Gastroesophageal sphincter (tissue), 4 donors: ENCODE results near the gene CHDH. TPM values are rescaled to one million over a fixed set of nuclear protein-coding genes. Genes with fewer than 3 reads are reported as not detected.

ENCODE experiments used
- ATAC-seq: fragments of 150-250 bp; one replicate; pipeline ENCODE4 v1.9.1; 2016; ENCODE audit warnings: mild to moderate bottlenecking, moderate library complexity
- H3K27ac ChIP-seq, 4 donors: fragments of 200-600 bp; sonication (generic) in 3 of 4; 1 replicate in 3 of 4; 2 replicates in 1 of 4; pipeline ENCODE4 v1.5.1; 2016 to 2019
- H3K27me3 ChIP-seq: fragments of 200-600 bp; sonication (generic); one replicate; pipeline ENCODE4 v1.5.1; 2019
- H3K36me3 ChIP-seq, 2 donors: fragments of 200-600 bp; sonication (generic); one replicate each; pipeline ENCODE4 v1.5.1; 2019; ENCODE audit warnings: control low read depth in 1 of 2
- H3K4me1 ChIP-seq, 3 donors: fragments of 200-600 bp; sonication (generic); 1 replicate in 2 of 3; 2 replicates in 1 of 3; pipeline ENCODE4 v1.5.1; 2016 to 2019; ENCODE audit warnings: control low read depth in 2 of 3
- H3K4me3 ChIP-seq, 2 donors: fragments of 200-600 bp; sonication (generic); one replicate each; pipeline ENCODE4 v1.5.1; 2019; ENCODE audit warnings: mild to moderate bottlenecking in 1 of 2, moderate library complexity in 1 of 2
- H3K9me3 ChIP-seq, 3 donors: fragments of 200-600 bp; sonication (generic); one replicate each; pipeline ENCODE4 v1.5.1; 2017 to 2019; ENCODE audit warnings: control low read depth in 2 of 3
- CTCF ChIP-seq, 4 experiments: fragments of 200-600 bp in 2 of 4; fragments of 450-650 bp in 2 of 4; sonication (generic) in 1 of 4; IDR thresholded peaks; one replicate each; pipeline ENCODE4 v1.5.1; 2017 to 2019; ENCODE audit warnings: antibody characterized with exemption in 4 of 4, mild to moderate bottlenecking in 2 of 4, moderate library complexity in 2 of 4
- EP300 ChIP-seq: sonication (generic); formaldehyde crosslinking; IDR thresholded peaks from one replicate; pipeline ENCODE4 v1.6.1; 2017; ENCODE audit warnings: antibody characterized with exemption, mild to moderate bottlenecking
- POLR2A ChIP-seq, 2 donors: fragments of 450-650 bp; IDR thresholded peaks; one replicate each; pipeline ENCODE4 v1.6.1; 2017; ENCODE audit warnings: antibody characterized with exemption in 2 of 2, mild to moderate bottlenecking in 2 of 2, moderate library complexity in 1 of 2
- POLR2AphosphoS5 ChIP-seq: sonication (generic); formaldehyde crosslinking; IDR thresholded peaks from one replicate; pipeline ENCODE4 v1.6.1; 2017; ENCODE audit warnings: antibody characterized with exemption
- whole genome bisulfite sequencing, 2 donors: methylation state at CpG; one replicate each; pipeline ENCODE4 v1.1.5; 2018; ENCODE audit warnings: low coverage in 1 of 2; 5-methylcytosine and 5-hydroxymethylcytosine counted together
- total RNA-seq, 4 donors: library from RNA; depleted of rRNA; stranded (reverse); fragments of >200 nt; gene quantifications; one replicate each; pipeline ENCODE4 v1.1.0, GENCODE V29; 2016

CHDH gene
- total RNA-seq, 4 donors from 2014 or later = 0.78 to 13.1 (median 4.0) TPM

GRCh38 chr3:53775018-53775417 lies 71.2 kb downstream of the CHDH start:
- 79 to 80% methylated on average over 5 of the region's 5 CpGs for WGBS, 2 donors
- Histone ChIP-seq H3K4me1 (peaks cover 0 to 30% (median 5%) of the 10 kb centered on the region in 3 donors), H3K9me3 (no peaks in the 10 kb centered on the region), H3K27ac (no peak overlapping the region), H3K36me3 (no peaks in the 10 kb centered on the region), H3K27me3 (no peaks in the 10 kb centered on the region), H3K4me3 (no peak overlapping the region)
- no peak for ATAC-seq
- TF ChIP-seq POLR2AphosphoS5 = no peak
- TF ChIP-seq CTCF (IDR thresholded peaks at IDR 0.05) = no peak
- TF ChIP-seq EP300 = no peak
- TF ChIP-seq POLR2A (IDR thresholded peaks at IDR 0.05) = no peak

GRCh38 chr3:53774414-53774813 lies 71.8 kb downstream of the CHDH start:
- H3K27me3 ChIP-seq = peaks cover 4% of the 10 kb centered on the region
- H3K4me3 ChIP-seq = no peak overlapping the region
- no peaks in the 10 kb centered on the region for H3K36me3 ChIP-seq
- no peak overlapping the region for H3K27ac ChIP-seq
- H3K9me3 ChIP-seq = no peaks in the 10 kb centered on the region
- ATAC-seq = no peak
- no peak for TF ChIP-seq CTCF (IDR thresholded peaks at IDR 0.05)
- no peak for TF ChIP-seq POLR2A (IDR thresholded peaks at IDR 0.05)
- no peak for TF ChIP-seq POLR2AphosphoS5
- no peak for TF ChIP-seq EP300
- H3K4me1 ChIP-seq = peaks cover 0 to 30% (median 5%) of the 10 kb centered on the region in 3 donors
- WGBS, 2 donors = 75 to 80% methylated on average over 1 to 3 of the region's 8 CpGs

- 51 to 57% methylated on average over 7 to 8 of the region's 10 CpGs for WGBS, 2 donors
- H3K4me3 ChIP-seq = no peak overlapping the region
- no peak overlapping the region for H3K27ac ChIP-seq
- no peaks in the 10 kb centered on the region for H3K9me3 ChIP-seq
- TF ChIP-seq CTCF (IDR thresholded peaks at IDR 0.05) (no peak), EP300 (no peak), POLR2A (IDR thresholded peaks at IDR 0.05) (no peak), POLR2AphosphoS5 (no peak)
- H3K27me3 ChIP-seq = peaks cover 10% of the 10 kb centered on the region
- no peaks in the 10 kb centered on the region for H3K36me3 ChIP-seq
- ATAC-seq = peak; percentile 67
- H3K4me1 ChIP-seq = peaks cover 0 to 30% (median 5%) of the 10 kb centered on the region in 3 donors
Observed at GRCh38 chr3:53773611-53774368, 72.4 kb downstream of the CHDH start.

- Histone ChIP-seq H3K9me3 (no peaks in the 10 kb centered on the region), H3K36me3 (no peaks in the 10 kb centered on the region), H3K27me3 (peaks cover 10% of the 10 kb centered on the region), H3K4me3 (no peak overlapping the region), H3K4me1 (peaks cover 0 to 30% (median 5%) of the 10 kb centered on the region in 3 donors), H3K27ac (no peak overlapping the region)
- no peak for ATAC-seq
- TF ChIP-seq POLR2AphosphoS5 (no peak), CTCF (IDR thresholded peaks at IDR 0.05) (no peak), EP300 (no peak), POLR2A (IDR thresholded peaks at IDR 0.05) (no peak)
- 10 to 34% methylated on average over 2 to 5 of the region's 5 CpGs for WGBS, 2 donors
Observed at GRCh38 chr3:53773021-53773436, 73.2 kb downstream of the CHDH start.

- WGBS, 2 donors = 69 to 76% methylated on average over 3 to 7 of the region's 14 CpGs
Observed at GRCh38 chr3:53772562-53772961, 73.7 kb downstream of the CHDH start.

More at GRCh38 chr3:53772562-53772961, 73.7 kb downstream of the CHDH start:
- Histone ChIP-seq H3K27ac (no peak overlapping the region), H3K27me3 (peaks cover 10% of the 10 kb centered on the region), H3K4me1 (peaks cover 0 to 30% (median 5%) of the 10 kb centered on the region in 3 donors), H3K4me3 (no peak overlapping the region), H3K9me3 (no peaks in the 10 kb centered on the region), H3K36me3 (no peaks in the 10 kb centered on the region)
- no peak for ATAC-seq
- TF ChIP-seq EP300 = no peak
- no peak for TF ChIP-seq POLR2A (IDR thresholded peaks at IDR 0.05)
- TF ChIP-seq CTCF (IDR thresholded peaks at IDR 0.05) = no peak
- no peak for TF ChIP-seq POLR2AphosphoS5
